A172 (cell line): ENCODE results near the gene PTPRK. TPM values are rescaled to one million over a fixed set of nuclear protein-coding genes. Genes with fewer than 3 reads are reported as not detected.
A peak's percentile ranks its signal among the peaks of the same experiment; 100 is the strongest.

Source experiments
- DNase-seq: peaks from one replicate; pipeline ENCODE4 v3.0.0-alpha.2; 2015; ENCODE audit warnings: low spot score
- total RNA-seq: library from RNA; depleted of rRNA; stranded (reverse); fragments of >200 nt; shearing (Covaris generic); gene quantifications from 2 replicates; pipeline ENCODE4 v1.2.3, GENCODE V29; 2014

Gene PTPRK
- total RNA-seq, 1 experiment from 2014 or later = 44.1 TPM

DNA sequence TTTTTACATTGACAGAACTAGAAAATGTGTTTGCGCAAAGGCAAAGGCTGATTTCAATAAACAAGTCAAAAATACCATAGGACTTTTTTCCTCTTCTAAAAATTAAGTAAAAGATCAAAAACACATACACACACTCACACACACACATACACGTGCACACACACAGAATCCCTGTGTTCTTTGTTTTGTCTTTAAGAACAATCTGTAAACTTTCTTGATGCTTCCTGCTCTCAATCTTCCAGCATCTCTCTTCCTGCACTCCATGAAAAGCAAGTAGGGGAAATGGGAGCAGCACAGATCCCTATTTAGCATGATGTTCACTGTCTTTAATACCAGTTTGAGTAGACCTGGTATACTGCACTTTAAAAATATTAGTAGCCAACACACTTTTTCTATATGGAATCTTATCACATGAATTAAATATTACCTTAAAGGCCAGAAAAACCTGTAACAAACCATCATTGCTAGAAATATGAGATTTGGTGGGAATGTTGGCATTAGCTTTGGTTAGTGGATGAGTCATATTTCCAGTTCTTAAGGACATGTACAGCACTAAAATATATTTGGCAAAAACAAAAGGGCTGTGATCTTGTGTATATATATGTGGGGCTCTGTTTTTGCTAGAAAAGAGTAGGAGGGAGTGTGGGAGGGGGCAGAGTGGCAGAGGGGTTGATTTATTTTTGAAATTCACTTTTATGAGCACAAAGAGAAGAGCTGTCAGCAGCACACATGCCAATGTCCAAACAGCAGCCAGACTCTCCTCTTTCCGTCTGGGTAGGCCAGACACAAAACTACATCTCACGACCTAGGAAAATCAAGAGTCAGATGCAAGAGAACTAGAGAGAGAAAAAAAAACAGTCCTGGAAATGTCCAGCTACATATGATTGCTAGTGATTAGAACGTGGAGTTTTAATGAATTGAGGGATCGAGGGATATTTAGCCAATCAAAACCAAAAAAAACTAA is 4.6 kb downstream of the PTPRK start:
- DNase-seq = no peak

GRCh38 chr6:128513878-128514277 is 6.5 kb downstream of the PTPRK start:
- no peak for DNase-seq

- DNase-seq = no peak
These were observed 8.1 kb downstream of the PTPRK start for GRCh38 chr6:128512296-128512695.

GRCh38 chr6:128511506-128511905 is 8.9 kb downstream of the PTPRK start:
- DNase-seq = no peak

DNA sequence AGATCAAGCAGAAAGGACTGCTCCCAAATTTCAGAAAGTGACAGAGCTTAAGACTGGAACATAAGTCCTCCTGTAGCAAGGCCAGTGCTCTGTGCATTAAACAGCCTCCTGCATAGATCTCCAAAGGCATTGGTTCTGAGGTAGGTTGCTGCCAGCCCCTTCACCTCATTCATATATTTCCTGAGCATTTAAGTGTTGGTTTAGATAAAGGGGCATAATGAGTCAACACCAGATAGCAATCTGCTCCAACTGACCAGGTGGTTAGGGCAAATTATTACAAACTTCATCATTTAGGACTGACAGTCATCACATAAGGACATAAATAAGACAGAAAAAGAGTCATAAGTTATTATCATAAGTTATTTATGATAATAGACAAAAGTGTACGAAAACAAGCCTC is 10.7 kb downstream of the PTPRK start:
- DNase-seq = no peak

GRCh38 chr6:128508588-128509296 is 11.7 kb downstream of the PTPRK start:
- peak; percentile 90 for DNase-seq

DNA sequence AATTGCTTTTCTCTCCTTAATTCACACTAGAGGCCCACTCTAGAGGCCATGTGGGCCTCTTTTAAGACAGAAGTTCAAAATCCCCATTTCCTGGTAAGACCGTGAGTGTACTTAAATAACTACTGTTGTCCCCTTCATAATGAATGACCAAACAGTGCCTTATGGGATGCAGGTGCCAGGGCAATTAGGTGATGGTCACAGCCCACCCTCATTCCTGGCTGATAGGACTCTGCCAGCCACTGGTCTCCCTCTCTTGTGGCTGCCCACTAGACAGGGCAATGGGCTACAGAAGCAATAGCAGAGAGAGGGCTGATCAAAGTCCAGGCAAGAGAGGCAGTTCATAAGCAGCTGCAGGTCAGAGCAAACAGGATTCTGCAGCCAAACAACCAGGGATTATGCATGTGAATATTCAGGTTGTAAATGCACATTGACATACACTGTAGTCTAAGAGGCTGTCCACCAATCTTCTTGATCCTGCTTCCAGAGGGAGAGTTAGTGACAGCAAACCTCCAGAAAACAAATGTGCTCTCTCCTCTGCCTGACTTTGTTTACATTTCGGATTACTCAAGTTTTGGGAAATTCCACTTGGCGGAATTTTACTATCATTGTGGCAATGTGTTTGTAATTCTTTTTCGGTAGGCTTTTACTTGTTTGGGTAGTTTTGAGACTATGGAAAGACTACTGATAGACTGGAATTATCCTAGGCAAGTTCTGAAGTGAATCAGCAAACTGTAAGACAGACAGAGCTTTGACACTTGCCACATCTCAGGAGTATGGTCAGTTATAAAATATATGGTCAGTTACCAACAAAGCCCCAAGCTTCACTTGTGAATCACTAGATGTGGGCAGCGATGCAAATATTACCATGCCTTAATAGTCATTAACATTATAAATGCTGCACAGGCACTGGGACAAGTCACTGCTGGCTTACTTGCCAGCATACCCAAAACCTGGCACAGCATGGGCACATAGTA is 12.8 kb downstream of the PTPRK start:
- DNase-seq = peak; percentile 56

- DNase-seq = no peak
These were observed 14.8 kb downstream of the PTPRK start for GRCh38 chr6:128505603-128506002.

GRCh38 chr6:128504003-128504654 is 16.3 kb downstream of the PTPRK start:
- DNase-seq = no peak

DNA sequence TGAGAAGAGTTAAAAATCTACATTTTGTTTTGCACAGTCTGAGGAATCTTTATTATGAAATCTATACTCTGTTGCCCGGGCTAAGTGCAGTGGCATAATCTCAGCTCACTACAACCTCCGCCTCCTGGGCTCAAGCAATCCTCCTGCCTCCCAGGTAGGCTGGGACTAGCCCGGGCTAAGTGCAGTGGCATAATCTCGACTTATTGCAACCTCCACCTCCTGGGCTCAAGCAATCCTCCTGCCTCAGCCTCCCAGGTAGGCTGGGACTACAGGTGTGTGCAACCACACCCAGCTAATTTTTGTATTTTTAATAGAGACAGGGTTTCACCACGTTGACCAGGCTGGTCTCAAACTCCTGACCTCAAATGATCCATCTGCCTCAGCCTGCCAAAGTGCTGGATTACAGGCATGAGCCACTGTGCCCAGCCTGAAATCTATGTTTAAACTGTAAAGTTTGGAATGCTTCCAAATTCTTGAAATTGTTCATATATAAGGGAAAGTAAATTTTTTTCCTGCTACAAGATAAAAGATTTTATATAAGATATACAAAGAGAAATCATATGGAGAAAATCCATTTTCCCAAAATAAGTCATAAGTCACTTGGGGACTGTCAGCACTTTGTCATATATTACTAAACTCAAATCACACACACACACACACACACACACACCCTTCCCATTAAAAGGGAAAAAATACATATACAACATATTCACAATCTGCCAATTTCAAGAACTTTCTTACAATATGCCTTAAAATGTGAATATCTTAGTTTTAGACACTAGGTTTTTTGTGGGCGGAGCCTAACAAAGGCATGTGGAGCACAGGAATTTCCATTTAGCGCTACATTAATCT is 19.4 kb downstream of the PTPRK start:
- no peak for DNase-seq

- DNase-seq = no peak
These were observed 20.4 kb downstream of the PTPRK start for GRCh38 chr6:128500014-128500413.

GRCh38 chr6:128499079-128499731 is 21.2 kb downstream of the PTPRK start:
- DNase-seq = no peak

DNA sequence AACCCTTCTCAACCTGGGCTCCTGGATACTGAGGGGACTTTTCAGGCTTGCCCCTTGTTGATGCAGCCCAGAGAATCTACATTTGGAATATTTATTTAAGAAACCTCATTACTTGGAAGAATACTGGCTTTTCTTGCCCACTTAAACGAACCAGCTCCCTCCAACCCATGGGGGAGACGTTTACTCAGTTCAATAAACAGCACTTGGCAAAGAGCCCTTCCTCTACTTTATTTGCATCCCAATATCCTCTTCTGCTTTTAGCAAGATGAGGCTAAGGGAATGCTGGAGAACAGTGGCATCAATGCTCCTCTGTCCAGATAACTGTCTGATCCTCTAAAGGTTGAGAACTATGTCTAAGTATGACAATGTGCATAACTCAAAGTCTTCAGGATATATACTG is 22.2 kb downstream of the PTPRK start:
- DNase-seq = no peak

GRCh38 chr6:128495536-128496333 is 24.7 kb downstream of the PTPRK start:
- DNase-seq = no peak

DNA sequence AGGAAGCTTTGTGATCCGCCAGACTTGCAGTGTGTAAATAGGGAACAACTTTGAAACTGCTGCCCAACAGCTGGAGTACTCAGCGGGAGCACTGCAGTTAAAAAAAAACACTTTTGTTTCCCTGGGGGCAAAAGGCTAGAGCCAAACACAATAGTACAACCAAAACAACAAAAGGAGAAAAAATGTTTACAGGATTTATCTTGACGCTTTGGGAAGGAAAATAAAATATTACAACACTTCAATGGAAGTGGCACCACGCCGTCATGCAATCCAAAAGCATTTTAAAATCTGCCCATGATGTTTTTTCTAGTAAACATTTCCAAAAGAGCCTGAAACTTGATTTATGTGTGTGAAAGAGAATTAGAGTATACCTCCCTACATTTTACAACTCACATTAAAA is 26.0 kb downstream of the PTPRK start:
- no peak for DNase-seq

DNA sequence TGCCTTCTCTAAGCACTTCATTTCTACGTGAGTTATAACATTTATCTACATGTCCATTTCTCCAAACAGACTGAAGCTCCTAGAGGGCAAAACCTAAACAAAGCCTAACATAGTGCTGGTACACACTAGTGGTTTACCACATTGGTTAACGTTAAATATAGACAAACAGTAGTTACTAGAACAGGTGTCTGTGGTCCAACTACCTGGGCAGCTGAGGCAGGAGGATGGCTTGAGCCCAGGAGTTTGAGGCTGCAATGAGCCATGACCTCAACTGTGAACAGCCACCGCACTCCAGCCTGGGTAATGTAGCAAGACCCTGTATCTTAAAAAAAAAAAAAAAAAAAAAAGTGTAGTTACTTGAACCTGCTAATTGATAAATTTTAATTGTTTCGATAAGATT is 26.5 kb downstream of the PTPRK start:
- DNase-seq = no peak

- no peak for DNase-seq
These were observed 28.0 kb downstream of the PTPRK start for GRCh38 chr6:128492386-128492785.

GRCh38 chr6:128491610-128492206 is 28.7 kb downstream of the PTPRK start:
- peak; percentile 60 for DNase-seq
